Mesenchymal stem cell (in vitro differentiated cells and primary cell): ENCODE data around the gene TNNT1.

Source experiments
- DNase-seq: peaks from one replicate; pipeline ENCODE4 v3.0.0-alpha.2; 2013
- H2AFZ ChIP-seq: one replicate; pipeline ENCODE4 v1.6.1; 2013; ENCODE audit warnings: low read depth, mild to moderate bottlenecking, control low read depth, inconsistent platforms, low read length, moderate library complexity
- H2AK5ac ChIP-seq: 2 replicates; pipeline ENCODE4 v1.6.1; 2013; ENCODE audit warnings: low read length, moderate library complexity, mild to moderate bottlenecking, inconsistent platforms; ENCODE audit not compliant: severe bottlenecking
- H2BK120ac ChIP-seq: one replicate; pipeline ENCODE4 v1.6.1; 2013; ENCODE audit warnings: low read depth, mild to moderate bottlenecking, inconsistent platforms, low read length, moderate library complexity
- H2BK12ac ChIP-seq, 2 experiments: one replicate each; pipeline ENCODE4 v1.6.1; 2013; ENCODE audit warnings: inconsistent platforms in 2 of 2, low read length in 2 of 2, mild to moderate bottlenecking in 2 of 2, moderate library complexity in 2 of 2, control low read depth in 1 of 2
- H2BK15ac ChIP-seq: one replicate; pipeline ENCODE4 v1.6.1; 2013; ENCODE audit warnings: mild to moderate bottlenecking, low read depth, inconsistent platforms; ENCODE audit not compliant: poor library complexity, severe bottlenecking
- H2BK5ac ChIP-seq: 2 replicates; pipeline ENCODE4 v1.6.1; 2013; ENCODE audit warnings: low read depth, mild to moderate bottlenecking, low read length, control low read depth, inconsistent platforms; ENCODE audit not compliant: poor library complexity, severe bottlenecking
- H3K14ac ChIP-seq, 2 experiments: one replicate each; pipeline ENCODE4 v1.6.1; 2013; ENCODE audit warnings: inconsistent platforms in 2 of 2, low read length in 2 of 2, control low read depth in 1 of 2, mild to moderate bottlenecking in 1 of 2, moderate library complexity in 1 of 2
- H3K18ac ChIP-seq, 2 experiments: one replicate each; pipeline ENCODE4 v1.6.1; 2013; ENCODE audit warnings: inconsistent platforms in 2 of 2, low read length in 2 of 2, control low read depth in 1 of 2, low read depth in 1 of 2, mild to moderate bottlenecking in 1 of 2
- H3K23ac ChIP-seq, 2 experiments: one replicate each; pipeline ENCODE4 v1.6.1; 2013; ENCODE audit warnings: inconsistent platforms in 2 of 2, low read length in 2 of 2, mild to moderate bottlenecking in 2 of 2, moderate library complexity in 2 of 2, control low read depth in 1 of 2
- H3K27ac ChIP-seq: 2 replicates; pipeline ENCODE4 v1.5.1; 2013; ENCODE audit warnings: mild to moderate bottlenecking, moderate library complexity, low read length, control low read depth, inconsistent platforms; ENCODE audit not compliant: poor library complexity, severe bottlenecking
- H3K27me3 ChIP-seq, 2 experiments: 2 replicates each; pipeline versions ENCODE4 v1.6.1 to v1.7.0; 2013; ENCODE audit warnings: low read length in 2 of 2, mild to moderate bottlenecking in 2 of 2, moderate library complexity in 2 of 2, control low read depth in 1 of 2, inconsistent platforms in 1 of 2; ENCODE audit not compliant: control insufficient read depth in 1 of 2, insufficient read depth in 1 of 2
- H3K36me3 ChIP-seq, 2 experiments: 2 replicates each; pipeline versions ENCODE4 v1.6.1 to v1.7.0; 2013; ENCODE audit warnings: low read length in 2 of 2, control low read depth in 1 of 2, inconsistent platforms in 1 of 2, low read depth in 1 of 2, mild to moderate bottlenecking in 1 of 2; ENCODE audit not compliant: insufficient read depth in 2 of 2, control insufficient read depth in 1 of 2
- H3K4ac ChIP-seq, 2 experiments: one replicate each; pipeline ENCODE4 v1.6.1; 2013; ENCODE audit warnings: inconsistent platforms in 2 of 2, low read length in 2 of 2, mild to moderate bottlenecking in 2 of 2, moderate library complexity in 2 of 2, control low read depth in 1 of 2, low read depth in 1 of 2
- H3K4me1 ChIP-seq: 2 replicates; pipeline ENCODE4 v1.6.1; 2013; ENCODE audit warnings: low read depth, low read length, control low read depth; ENCODE audit not compliant: control insufficient read depth, insufficient read depth
- H3K4me2 ChIP-seq: 2 replicates; pipeline ENCODE4 v1.6.1; 2013; ENCODE audit warnings: low read length, mild to moderate bottlenecking, inconsistent platforms; ENCODE audit not compliant: poor library complexity, severe bottlenecking
- H3K4me3 ChIP-seq, 2 experiments: 2 replicates each; pipeline versions ENCODE4 v1.5.1 to v1.7.0; 2013; ENCODE audit warnings: low read length in 2 of 2, mild to moderate bottlenecking in 2 of 2, control low read depth in 1 of 2, low read depth in 1 of 2; ENCODE audit not compliant: insufficient read depth in 1 of 2
- H3K79me1 ChIP-seq: replicated peaks from 2 replicates; pipeline ENCODE4 v1.6.1; 2013; ENCODE audit warnings: mild to moderate bottlenecking, control low read depth, low read length, inconsistent platforms; ENCODE audit not compliant: poor library complexity, severe bottlenecking
- H3K9ac ChIP-seq: 2 replicates; pipeline ENCODE4 v1.7.0; 2013; ENCODE audit warnings: mild to moderate bottlenecking, low read length, moderate library complexity
- H3K9me3 ChIP-seq: 2 replicates; pipeline ENCODE4 v1.7.0; 2013; ENCODE audit warnings: mild to moderate bottlenecking, low read length; ENCODE audit not compliant: control insufficient read depth
- H4K8ac ChIP-seq: one replicate; pipeline ENCODE4 v1.6.1; 2013; ENCODE audit warnings: inconsistent platforms, mild to moderate bottlenecking, low read length, moderate library complexity
- H4K91ac ChIP-seq: one replicate; pipeline ENCODE4 v1.6.1; 2013; ENCODE audit warnings: mild to moderate bottlenecking, low read length, inconsistent platforms
- WGBS: methylation state at CpG from one replicate; pipeline ENCODE4 v1.1.7; 2013; ENCODE audit warnings: mixed read lengths; 5-methylcytosine and 5-hydroxymethylcytosine counted together

TNNT1 gene

GRCh38 chr19:55131421-55131820, 17.6 kb downstream of the TNNT1 start:
- no peaks in the 10 kb centered on the region for H3K79me1 ChIP-seq
- H3K9ac ChIP-seq, result no peak overlapping the region
- no peak overlapping the region for H2BK15ac ChIP-seq
- H3K18ac ChIP-seq, result no peak overlapping the region
- peaks cover 20 to 52% of the 10 kb centered on the region in 2 experiments for H3K27me3 ChIP-seq
- no peak overlapping the region for H3K4me2 ChIP-seq
- no peak overlapping the region for H3K4ac ChIP-seq
- no peak overlapping the region for H2BK120ac ChIP-seq
- H3K14ac ChIP-seq, result no peak overlapping the region
- no peaks in the 10 kb centered on the region for H3K36me3 ChIP-seq
- H3K9me3 ChIP-seq, result no peaks in the 10 kb centered on the region
- no peak overlapping the region for H3K27ac ChIP-seq
- no peak overlapping the region for H3K23ac ChIP-seq
- H2BK12ac ChIP-seq, result no peak overlapping the region
- WGBS, result 89% methylated on average over 13 of the region's 16 CpGs
- H2AFZ ChIP-seq, result no peak overlapping the region
- H2AK5ac ChIP-seq, result no peak overlapping the region
- DNase-seq, result no peak
- H4K8ac ChIP-seq, result no peak overlapping the region
- no peak overlapping the region for H3K4me3 ChIP-seq
- H3K4me1 ChIP-seq, result no peaks in the 10 kb centered on the region
- H4K91ac ChIP-seq, result no peak overlapping the region
- no peak overlapping the region for H2BK5ac ChIP-seq

GRCh38 chr19:55119053-55119452, 30.0 kb downstream of the TNNT1 start:
- peaks cover 3% of the 10 kb centered on the region for H3K79me1 ChIP-seq
- no peak overlapping the region for H3K27ac ChIP-seq
- no peak overlapping the region for H3K4me2 ChIP-seq
- H4K8ac ChIP-seq, result peak overlapping the region; percentile 77
- peaks cover 5 to 7% of the 10 kb centered on the region in 2 experiments for H3K27me3 ChIP-seq
- H2AFZ ChIP-seq, result peak overlapping the region; percentile 76
- H2BK15ac ChIP-seq, result no peak overlapping the region
- peak; percentile 23 for DNase-seq
- no peak overlapping the region for H2AK5ac ChIP-seq
- H3K9ac ChIP-seq, result peak overlapping the region; percentile 92
- peaks cover 32% of the 10 kb centered on the region for H3K4me1 ChIP-seq
- no peak overlapping the region for H2BK12ac ChIP-seq
- H3K9me3 ChIP-seq, result no peaks in the 10 kb centered on the region
- no peak overlapping the region for H3K23ac ChIP-seq
- H3K14ac ChIP-seq, result no peak overlapping the region
- peak overlapping the region in 1 of 2 experiments; percentile 88 for H3K4me3 ChIP-seq
- peaks cover 0 to 10% of the 10 kb centered on the region in 2 experiments for H3K36me3 ChIP-seq
- H4K91ac ChIP-seq, result no peak overlapping the region
- H3K18ac ChIP-seq, result no peak overlapping the region
- no peak overlapping the region for H2BK120ac ChIP-seq
- H3K4ac ChIP-seq, result no peak overlapping the region
- H2BK5ac ChIP-seq, result no peak overlapping the region
- 94% methylated on average over 14 of the region's 14 CpGs for WGBS

- Histone ChIP-seq H2BK15ac (no peak overlapping the region), H3K27me3 (peaks cover 3 to 4% of the 10 kb centered on the region in 2 experiments), H3K27ac (no peak overlapping the region), H2AFZ (peak overlapping the region; percentile 76), H3K18ac (peak overlapping the region in 1 of 2 experiments; percentile 35), H3K4ac (peak overlapping the region; percentile 7 to 49), H3K36me3 (peaks cover 0 to 13% of the 10 kb centered on the region in 2 experiments), H3K9ac (peak overlapping the region; percentile 92), H4K91ac (peak overlapping the region; percentile 34), H3K4me1 (peaks cover 37% of the 10 kb centered on the region), H3K14ac (no peak overlapping the region), H2BK5ac (no peak overlapping the region), H3K23ac (peak overlapping the region in 1 of 2 experiments; percentile 54), H4K8ac (peak overlapping the region; percentile 77), H2BK12ac (no peak overlapping the region), H3K4me3 (peak overlapping the region in 1 of 2 experiments; percentile 88), H3K4me2 (peak overlapping the region; percentile 84), H3K79me1 (peaks cover 3% of the 10 kb centered on the region), H2BK120ac (no peak overlapping the region), H3K9me3 (no peaks in the 10 kb centered on the region), H2AK5ac (no peak overlapping the region)
- no peak for DNase-seq
- WGBS, result 16% methylated on average over 21 of the region's 22 CpGs
These were observed 30.5 kb downstream of the TNNT1 start for GRCh38 chr19:55118401-55118991.

- no peak overlapping the region for H4K91ac ChIP-seq
- under 1% methylated on average over 43 of the region's 44 CpGs for WGBS
- no peaks in the 10 kb centered on the region for H3K9me3 ChIP-seq
- no peak overlapping the region for H2BK12ac ChIP-seq
- no peak overlapping the region for H3K14ac ChIP-seq
- H2BK5ac ChIP-seq, result no peak overlapping the region
- H3K4me3 ChIP-seq, result peak overlapping the region; percentile 73 to 88
- H2AFZ ChIP-seq, result peak overlapping the region; percentile 76
- DNase-seq, result peak; percentile 99
- no peak overlapping the region for H2BK120ac ChIP-seq
- no peak overlapping the region for H4K8ac ChIP-seq
- no peak overlapping the region for H3K23ac ChIP-seq
- H2AK5ac ChIP-seq, result no peak overlapping the region
- H3K27ac ChIP-seq, result peak overlapping the region; percentile 5
- peaks cover 0 to 16% of the 10 kb centered on the region in 2 experiments for H3K36me3 ChIP-seq
- H3K4me1 ChIP-seq, result peaks cover 44% of the 10 kb centered on the region
- H3K9ac ChIP-seq, result peak overlapping the region; percentile 92
- H3K27me3 ChIP-seq, result peaks cover 0 to 3% of the 10 kb centered on the region in 2 experiments
- peak overlapping the region; percentile 84 for H3K4me2 ChIP-seq
- no peak overlapping the region for H2BK15ac ChIP-seq
- no peak overlapping the region for H3K18ac ChIP-seq
- no peak overlapping the region for H3K4ac ChIP-seq
- peaks cover 7% of the 10 kb centered on the region for H3K79me1 ChIP-seq
These were observed 31.2 kb downstream of the TNNT1 start for GRCh38 chr19:55117663-55118391.
